GM11168 (cell line): Measurements from ENCODE around the gene VEZF1.
"Not testable (repeated sequence)": the region's sequence is repeated elsewhere in the genome, so short reads cannot be mapped to it uniquely, and the experiment has no call there.

Source experiments
- in situ Hi-C: fragments of 300-500 bp; cut with MboI; formaldehyde crosslinking; loops from one replicate; pipeline ENCODE4 v1.12.0; 2022; ENCODE audit warnings: low sequenced_read_pairs; ENCODE audit not compliant: unreplicated experiment

The VEZF1 gene

DNA sequence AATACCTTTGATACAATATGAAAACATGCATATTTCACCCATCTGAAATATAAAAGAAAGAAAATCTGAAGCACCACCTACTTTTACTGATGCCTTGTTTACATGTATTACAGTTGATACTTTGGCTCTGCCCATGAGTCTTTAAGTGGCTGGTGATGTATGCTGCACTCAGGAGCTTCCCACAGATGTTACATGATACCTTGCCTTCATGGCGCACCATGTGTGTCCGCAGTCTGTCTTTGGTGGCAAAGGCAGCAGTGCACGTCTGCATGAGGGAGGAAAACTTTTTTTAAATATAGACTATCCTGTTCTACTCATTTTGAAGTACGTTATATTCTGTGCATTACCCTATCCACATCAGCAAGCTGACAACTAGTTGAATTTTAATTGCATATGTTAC is 7.5 kb downstream of the VEZF1 start:
- in situ Hi-C loops = no loop called here

DNA sequence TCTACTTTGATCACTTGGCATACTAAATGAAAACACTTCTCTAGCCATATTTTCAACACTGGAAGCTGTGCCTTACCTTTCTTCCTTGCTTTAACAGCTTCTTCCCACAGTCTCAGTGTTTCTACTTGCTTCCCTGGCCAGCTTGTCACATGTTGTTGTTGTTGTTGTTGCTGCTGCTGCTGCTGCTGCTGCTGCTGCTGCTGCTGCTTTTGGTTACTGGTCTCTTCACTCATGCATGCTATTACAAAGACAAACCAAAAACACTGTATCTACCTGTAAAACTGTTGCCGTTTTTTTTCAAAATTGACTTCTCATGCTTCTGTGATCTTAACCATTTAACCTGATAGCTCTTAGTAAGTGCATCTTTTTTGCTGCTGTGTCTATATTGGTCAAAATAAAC is 9.0 kb downstream of the VEZF1 start:
- in situ Hi-C loops = no loop called here

DNA sequence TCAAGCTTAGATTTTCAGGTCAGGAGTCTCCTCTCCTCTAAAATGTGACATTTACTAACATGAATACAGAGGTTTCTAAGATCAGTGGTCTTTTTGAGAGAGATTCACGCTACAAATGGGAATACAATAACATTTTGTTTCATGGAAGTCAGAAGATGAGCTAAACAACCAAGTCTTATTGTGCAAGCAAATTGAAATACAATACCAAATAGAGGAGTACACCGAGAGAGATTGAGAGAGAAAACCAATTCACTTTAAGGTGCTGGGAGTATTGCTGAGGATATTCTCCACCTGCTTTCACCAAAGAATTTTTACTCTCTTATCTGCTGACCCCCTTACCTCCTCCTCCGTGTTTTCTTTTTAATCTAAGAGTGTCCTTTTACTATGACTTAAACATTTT is 11.5 kb downstream of the VEZF1 start:
- in situ Hi-C loops = no loop called here

DNA sequence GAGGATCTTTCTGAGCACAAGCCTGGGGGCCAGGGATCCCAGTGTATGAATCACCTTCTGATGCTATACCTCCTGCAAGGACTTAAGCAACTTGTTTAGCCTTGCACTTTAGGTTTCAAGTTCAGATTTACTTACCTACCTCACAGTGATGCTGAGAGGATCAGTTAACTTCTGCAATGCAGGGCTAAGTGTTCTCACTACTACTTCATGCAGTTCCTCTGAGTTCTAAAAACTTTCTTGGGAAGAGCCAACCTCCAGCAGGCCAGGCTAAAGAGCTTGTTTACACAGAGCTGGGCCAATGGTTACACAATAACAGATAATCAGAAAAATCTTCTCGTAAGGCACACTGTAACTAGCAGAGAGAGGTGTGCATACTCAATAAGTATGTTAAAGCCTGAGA is 13.0 kb downstream of the VEZF1 start:
- in situ Hi-C loops = no loop called here

DNA sequence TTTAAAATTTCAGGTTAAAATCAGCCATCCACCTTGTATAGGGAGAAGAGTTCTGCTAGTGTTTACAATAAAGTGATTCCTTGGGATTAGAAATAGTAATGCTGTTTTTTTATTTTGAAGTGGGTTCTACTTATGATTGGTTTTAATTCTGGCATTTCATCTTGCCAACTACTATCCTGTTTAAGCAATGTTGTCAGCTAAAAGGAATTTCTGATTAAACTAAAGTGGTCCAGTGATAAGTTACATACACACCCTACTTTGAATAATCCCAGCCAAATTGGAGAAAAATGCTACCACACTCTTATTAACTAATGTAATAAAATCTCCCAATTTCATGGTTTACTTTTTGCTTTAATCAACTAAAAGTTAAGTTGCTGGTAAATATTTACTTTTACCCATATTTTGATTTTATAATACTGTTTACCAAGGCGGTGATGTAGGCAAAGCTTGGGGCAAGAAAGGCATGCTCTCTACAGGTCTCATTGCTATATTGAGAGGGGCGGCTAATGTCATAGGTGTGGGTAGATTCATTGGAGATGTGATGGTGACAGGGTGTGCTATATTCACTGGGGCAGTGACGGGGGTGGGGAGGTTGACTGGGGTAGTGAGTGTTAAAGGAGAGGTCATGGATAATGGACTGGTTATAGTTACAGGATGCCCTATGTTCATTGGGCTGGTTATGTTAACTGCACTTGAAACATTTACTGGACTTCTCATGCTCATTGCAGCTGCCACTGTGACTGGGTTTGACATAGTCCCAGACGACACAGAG is 13.8 kb downstream of the VEZF1 start:
- in situ Hi-C loops = not testable (repeated sequence)

DNA sequence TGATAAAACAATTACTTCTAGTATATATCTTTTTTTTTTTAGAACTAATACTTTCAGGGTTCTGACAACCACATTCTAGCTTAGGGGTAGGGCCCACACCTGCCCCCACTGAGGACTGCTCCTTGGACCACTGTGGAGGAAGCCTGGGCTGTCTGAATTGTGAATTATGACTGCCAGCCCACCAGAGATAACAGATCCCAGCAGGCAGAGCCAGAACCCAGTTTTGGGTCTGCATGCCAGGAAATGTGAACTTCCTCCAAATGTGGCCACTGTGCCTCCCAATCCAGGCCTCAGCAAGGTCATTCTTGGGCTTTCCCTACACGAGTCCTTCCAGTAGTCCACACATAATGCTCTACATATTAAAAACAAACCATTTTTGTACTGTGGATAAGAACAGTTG is 15.9 kb downstream of the VEZF1 start:
- in situ Hi-C loops = no loop called here

DNA sequence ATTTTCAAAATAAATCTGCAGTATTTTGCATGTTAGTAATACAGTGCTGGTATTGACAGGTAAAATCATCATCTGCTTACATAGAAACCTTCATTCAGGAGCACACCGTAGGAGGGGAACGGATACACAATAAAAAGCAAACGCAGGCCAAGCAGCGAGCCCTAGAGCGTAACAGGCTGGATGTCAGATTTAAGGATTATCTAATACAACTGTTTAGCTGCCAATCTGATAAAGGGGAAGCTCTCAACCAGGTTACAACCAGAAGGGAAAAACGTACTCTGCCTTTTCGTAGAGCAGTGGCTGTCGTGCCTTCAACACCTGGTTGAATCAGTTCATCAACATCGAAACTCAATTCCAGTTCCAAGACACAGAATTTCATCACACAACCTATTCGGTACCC is 16.5 kb downstream of the VEZF1 start:
- in situ Hi-C loops = no loop called here

DNA sequence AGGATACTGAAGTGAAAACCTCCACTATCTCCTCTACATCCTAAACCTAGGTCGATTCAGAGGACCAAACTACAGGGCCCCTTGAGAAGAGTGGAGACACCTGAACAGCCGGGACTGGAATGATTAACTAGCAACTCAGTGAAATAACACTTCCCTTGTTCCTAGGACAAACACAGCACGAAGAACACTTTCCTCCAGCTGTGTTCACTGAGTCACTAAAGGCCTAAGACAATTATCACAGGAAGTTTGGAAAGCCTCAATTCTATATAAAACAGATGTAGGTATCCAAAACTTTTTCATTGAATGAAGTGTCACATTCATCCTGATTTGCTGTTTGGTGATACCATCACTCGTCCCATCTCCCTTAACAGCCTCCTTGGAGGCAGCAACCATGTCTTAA is 17.3 kb downstream of the VEZF1 start:
- in situ Hi-C loops = no loop called here

DNA sequence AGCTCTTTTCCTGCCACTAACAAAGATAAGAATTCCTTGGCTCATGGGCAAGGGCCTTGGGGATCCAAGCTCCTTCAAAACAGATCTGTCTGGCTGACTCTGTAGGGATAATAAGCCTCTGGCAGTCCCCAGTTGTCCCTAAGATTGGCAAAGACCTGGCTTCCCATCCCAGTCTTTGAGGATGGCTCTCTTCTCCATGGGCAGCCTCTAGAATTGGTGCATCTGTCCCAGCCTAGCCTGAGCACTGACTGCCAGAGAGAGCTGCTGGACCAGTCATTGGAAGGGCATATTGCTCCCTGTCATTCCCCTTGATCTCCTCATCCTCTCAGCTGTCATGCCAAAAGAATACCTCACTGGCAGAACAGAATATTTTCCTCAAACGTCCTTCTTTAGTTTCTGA is 19.6 kb downstream of the VEZF1 start:
- in situ Hi-C loops = no loop called here

DNA sequence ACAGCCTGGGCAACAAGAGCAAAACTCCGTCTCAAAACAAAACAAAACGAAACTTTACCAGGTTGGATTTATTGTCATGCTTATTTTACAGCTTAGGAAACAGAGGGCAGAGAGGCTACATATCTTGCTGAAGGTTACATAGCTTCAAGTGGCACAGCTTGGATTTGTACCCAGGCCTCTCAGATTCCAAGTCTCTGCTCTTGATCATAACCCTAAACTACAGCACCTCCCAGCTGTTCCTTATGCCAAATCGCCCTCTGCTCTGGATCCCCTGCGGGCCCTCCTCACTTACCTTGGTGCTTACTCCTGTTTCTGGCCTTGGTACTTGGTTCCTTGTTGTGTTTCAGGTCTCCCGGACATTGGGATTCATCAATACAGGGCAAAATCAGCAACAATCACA is 21.2 kb downstream of the VEZF1 start:
- in situ Hi-C loops = no loop called here

DNA sequence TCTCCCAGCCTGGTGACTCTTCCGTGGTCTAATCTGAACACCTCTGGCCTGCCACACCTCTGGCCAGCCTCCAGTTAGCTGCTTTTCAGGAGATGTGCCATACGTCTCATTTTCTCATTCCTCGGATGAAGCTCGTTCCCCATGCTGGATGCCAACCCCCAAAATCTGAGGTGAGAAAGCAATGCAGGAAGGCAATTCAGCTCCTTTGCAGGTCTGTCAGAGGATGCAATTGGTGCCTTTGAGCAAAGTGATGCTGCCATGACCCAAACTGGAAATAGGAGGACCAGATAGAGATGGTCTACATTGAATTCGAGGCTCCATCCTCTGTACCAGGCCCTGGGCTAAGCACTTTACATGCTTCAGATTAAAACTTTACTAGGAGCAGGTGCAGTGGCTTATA is 21.8 kb downstream of the VEZF1 start:
- in situ Hi-C loops = no loop called here

DNA sequence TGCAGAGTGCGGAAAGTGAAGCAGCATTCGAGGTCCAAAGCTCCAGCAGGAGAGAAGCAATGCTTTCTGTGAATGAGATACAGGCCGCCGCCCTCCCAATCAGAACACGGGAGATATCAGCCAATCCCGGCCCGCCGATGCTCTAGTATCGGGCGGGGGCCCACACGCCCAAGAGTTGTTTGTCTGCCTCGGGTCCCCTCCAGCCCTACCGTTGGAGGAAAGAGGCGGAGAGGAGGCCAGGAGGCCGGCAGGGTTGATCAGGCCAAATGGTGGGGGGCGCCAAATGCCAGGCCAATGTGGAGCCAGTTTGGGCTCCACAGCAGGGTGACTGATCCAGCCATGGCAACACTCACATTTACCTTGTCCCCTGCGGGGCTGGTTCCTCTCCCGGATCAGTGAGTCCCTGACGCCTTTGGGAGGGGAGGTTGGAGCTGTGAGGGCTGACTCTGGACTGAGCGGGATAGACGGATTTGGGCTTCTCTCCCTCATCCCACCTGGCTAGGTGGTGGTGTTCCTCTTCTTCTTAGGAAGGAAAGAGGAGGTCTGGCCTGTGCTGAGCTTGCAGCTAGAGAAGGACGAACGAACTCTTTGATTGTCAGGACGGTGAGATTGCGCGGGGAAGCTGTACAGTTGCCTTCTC is 22.4 kb downstream of the VEZF1 start:
- in situ Hi-C loops = no loop called here

DNA sequence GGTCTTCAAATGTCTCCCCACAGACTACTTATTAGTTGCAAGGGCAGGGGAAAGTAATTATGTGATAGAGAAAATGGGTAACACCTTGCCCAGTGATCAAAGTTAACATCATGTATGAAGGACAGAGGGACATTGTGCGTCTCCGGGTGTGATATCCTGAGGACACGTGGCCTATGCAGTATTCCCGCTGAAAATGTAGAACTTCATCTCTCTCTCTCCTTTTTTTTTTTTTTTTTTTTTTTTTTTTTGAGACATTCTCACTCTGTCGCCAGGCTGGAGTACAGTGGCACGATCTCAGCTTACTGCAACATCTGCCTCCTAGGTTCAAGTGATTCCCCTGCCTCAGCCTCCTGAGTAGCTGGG is 24.9 kb downstream of the VEZF1 start:
- in situ Hi-C loops = no loop called here

DNA sequence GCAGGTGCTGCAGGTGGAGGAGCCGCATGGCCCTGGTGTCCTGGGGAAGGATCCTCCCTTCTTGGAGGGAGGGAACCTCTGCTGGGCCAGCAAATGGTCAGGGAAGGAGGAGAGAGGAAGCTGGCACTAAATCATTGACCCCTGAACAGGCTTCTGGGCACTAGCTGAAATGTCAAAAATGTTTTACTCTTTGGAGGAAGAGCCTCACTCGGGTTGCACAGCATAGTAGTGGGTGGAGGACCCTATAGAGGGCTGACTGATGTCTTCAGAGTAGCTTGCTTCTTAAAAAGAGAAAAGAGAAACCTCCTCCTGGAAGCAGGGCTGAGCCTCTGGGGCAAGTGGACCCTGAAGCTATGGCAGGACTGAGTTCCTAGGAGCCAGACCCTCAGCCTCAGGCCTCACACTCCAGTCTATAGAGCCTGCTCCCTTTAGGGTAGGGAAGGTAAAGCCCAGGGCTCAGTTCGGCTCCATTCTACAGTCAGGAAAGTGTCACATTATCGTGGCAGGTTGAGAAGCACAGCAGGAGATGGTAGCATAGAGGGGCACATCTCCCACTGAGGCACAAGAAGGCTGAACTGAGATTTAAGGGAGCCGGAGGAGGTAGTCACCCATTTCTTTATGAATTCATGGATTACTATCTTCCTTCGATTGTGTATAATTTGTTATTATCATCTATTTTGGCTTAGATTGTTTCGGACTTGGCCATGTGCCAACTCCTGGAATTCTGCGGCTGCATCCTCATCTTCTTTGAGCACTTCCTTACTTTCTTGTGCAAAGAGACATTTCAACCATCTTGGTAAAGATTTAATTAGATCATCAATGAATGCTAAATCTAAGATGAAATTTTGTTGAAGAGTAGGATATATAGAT is 25.5 kb downstream of the VEZF1 start:
- in situ Hi-C loops = no loop called here

DNA sequence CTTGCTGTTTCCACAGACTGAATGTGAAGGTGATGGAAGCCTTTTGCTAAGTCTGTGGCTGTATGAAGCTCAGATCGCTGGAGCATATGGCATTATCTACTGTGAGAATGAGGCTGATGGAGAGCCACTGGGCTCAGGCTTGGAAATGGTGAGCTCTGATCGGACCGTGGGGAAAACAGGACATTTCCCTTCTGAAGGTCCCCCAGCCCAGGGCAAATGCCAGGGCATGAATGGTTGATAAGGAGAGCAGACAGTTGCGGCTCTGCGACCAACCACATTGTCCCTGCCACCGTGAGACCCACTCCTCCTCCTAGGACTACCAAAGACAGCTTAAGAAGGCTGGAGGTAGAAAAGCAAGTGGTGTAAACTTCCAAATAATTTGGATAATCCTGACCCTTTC is 28.1 kb downstream of the VEZF1 start:
- in situ Hi-C loops = no loop called here

DNA sequence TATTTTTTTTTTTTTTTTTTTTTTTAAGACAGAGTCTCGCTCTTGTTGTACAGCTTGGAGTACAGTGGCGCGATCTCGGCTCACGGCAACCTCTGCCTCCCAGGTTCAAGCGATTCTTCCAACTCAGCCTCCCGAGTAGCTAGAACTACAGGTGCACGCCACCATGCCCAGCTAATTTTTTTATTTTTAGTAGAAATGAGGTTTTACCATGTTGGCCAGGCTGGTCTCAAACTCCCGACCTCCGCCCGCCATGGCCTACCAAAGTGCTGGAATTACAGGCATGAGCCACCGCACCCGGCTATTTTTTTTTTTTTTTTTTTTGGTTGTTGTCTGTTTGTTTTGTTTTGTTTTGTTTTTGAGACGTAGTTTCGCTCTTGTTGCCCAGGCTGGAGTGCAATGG is 29.7 kb downstream of the VEZF1 start:
- in situ Hi-C loops = not testable (repeated sequence)

DNA sequence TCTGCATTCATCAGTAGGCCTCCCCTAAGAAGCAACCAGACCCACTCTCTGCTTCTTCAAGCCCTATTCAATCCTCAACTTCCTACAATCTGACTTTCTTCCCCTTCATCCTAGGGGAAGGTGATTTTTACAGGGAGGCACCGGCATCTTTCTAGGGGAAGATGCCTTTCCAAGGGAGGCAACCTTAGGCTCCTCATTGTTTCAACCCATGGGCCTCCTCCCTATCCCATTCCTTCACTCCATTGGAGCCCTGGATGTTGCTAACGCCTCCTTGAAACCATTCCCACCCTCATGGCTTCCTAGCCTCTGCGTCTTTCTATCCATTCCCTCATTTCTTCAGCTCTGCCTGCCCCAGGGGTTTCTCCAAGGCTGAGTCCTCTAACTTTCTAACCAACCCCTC is 30.2 kb downstream of the VEZF1 start:
- in situ Hi-C loops = no loop called here

DNA sequence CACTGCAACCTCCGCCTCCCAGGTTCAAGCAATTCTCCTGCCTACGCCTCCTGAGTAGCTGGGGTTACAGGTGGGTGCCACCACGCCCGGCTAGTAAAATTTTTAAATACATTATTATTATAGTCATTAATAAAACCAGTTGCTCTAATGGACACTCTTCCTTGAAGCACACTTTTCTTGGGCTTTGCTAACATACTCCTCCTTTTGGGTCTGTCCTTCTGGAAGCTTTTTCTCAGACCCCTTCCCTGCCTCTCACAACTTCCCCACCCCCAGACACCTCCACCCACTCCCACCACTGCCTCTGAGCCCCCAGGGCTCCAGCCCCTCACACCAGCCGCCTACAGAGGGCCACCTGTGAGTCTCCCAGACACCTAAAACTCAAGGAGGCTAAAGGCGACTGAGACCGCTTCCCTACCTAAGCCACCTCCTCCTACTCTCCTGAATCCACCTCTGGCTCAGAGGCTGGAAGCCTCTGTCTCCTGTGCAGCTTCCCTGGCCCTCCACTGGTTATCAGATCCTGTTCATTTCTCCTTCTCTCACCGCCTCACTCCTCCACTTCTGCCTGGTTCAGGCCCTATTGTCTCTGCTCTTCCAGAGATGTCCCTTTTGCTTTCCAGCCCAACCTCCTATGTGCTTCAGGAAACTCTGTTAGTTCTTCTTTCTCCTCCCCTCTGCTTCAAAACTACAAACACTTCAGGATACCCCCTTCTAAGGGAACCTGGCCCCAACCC is 30.8 kb downstream of the VEZF1 start:
- in situ Hi-C loops = no loop called here

DNA sequence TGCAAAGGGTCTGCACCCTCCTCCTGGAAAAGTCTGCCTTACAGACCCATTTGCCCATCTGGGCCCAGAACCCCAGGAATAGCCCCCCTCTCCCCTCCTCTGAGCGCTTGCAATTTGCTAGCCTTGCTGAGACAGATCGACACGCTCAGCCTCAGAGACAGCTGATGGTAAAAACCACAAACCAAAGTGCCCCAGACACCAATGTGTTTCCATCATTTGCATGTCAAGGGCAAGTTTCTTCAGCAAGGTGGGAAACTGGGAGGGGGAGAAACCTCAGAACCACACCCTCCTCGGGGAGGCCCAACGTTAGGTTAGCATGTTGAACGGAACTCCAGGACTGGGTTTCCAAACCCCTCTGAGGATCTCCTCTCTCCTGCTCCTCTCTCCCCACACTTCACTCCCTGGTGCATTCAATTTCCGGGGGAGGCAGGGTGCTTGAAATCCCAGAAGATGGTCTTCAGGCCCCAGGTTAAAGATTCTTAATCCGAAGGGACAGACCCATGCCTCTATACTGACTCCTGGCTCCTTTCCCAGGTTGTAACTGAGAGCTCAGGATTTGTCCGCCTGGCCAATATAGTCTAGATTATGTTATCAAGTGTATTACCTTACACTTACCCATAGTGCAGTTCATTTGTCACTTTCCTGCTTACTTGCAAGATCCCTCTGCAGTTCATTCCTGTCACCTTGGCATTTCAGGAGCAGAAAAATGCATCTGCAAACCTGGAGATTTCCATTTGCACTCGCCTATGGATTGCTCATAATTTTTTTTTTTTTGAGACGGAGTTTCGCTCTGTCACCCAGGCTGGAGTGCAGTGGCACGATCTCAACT is 31.5 kb downstream of the VEZF1 start:
- in situ Hi-C loops = no loop called here
